Right cardiac atrium (tissue), 5 donors: ENCODE data around the gene LIPI. TPM values are rescaled to one million over a fixed set of nuclear protein-coding genes. Genes with fewer than 3 reads are reported as not detected.
"Not testable (repeated sequence)": the region's sequence is repeated elsewhere in the genome, so short reads cannot be mapped to it uniquely, and the experiment has no call there.

Source experiments
- ATAC-seq, 2 donors: fragments of 200-7000 bp; cut with Tn5 transposase; one replicate each; pipeline versions ENCODE4 v1.8.0 to v1.9.1; 2020; ENCODE audit warnings: moderate library complexity in 2 of 2, mild to moderate bottlenecking in 1 of 2
- DNase-seq, 3 donors: peaks; one replicate each; pipeline ENCODE4 v3.0.0-alpha.2; 2020
- H3K27ac ChIP-seq: one replicate; pipeline ENCODE4 v1.5.1; 2013; ENCODE audit warnings: mild to moderate bottlenecking, low read length, control low read depth, moderate library complexity
- H3K27me3 ChIP-seq: one replicate; pipeline ENCODE4 v1.6.1; 2013; ENCODE audit not compliant: control insufficient read depth, insufficient read depth
- H3K4me1 ChIP-seq: one replicate; pipeline ENCODE4 v1.6.1; 2013; ENCODE audit warnings: low read length; ENCODE audit not compliant: control insufficient read depth, insufficient read depth
- H3K4me3 ChIP-seq: one replicate; pipeline ENCODE4 v1.5.1; 2013; ENCODE audit warnings: low read length, control low read depth
- H3K9me3 ChIP-seq: one replicate; pipeline ENCODE4 v1.6.1; 2013; ENCODE audit warnings: low read length; ENCODE audit not compliant: control insufficient read depth
- WGBS: extraction: QIAGEN DNeasy Blood & Tissue Kit; methylation state at CpG from one replicate; pipeline ENCODE4 v1.1.7; 2013; 5-methylcytosine and 5-hydroxymethylcytosine counted together
- intact Hi-C, 4 donors: fragments of 100-400 bp; cut with DNase I; formaldehyde crosslinking; loops; one replicate each; pipeline versions ENCODE4 v1.11.0 to v1.14.0; 2022 to 2023
- polyA plus RNA-seq: library from polyadenylated mRNA; stranded (reverse); fragments of 200-250 nt; gene quantifications from one replicate; pipeline ENCODE4 v1.2.3, GENCODE V29; 2013
- total RNA-seq, 4 donors: library from RNA; stranded (reverse); fragmentation: NEBNext Ultra II Directional; extraction: Animal tissue kit (Norgen Biotek cat#: 25700); gene quantifications; one replicate each; pipeline ENCODE4 v1.2.1, GENCODE V29; 2021
- donor health status: healthy with polysubstance abuse.
- donor health status: DM: no; HTN: yes; CAD: no.
- donor health status: DM: no; HTN: no; CAD: no.
- donor health status: DM: no; HTN: yes; CAD: no; lungs with severe emphysema.
- donor health status: DM: yes; HTN: yes; CAD: no.

The LIPI gene
- total and polyA plus RNA-seq, 5 donors = not detected

- Histone ChIP-seq H3K4me3 (no peak overlapping the region), H3K27me3 (no peaks in the 10 kb centered on the region), H3K4me1 (no peaks in the 10 kb centered on the region), H3K27ac (no peak overlapping the region), H3K9me3 (no peaks in the 10 kb centered on the region)
- 86% methylated on average over 46 of the region's 46 CpGs for WGBS
- DNase-seq (peak in 1 of 3 donors; percentile 48), ATAC-seq (no peak)
- intact Hi-C loops = no loop called here
Measured at GRCh38 chr21:14072761-14073535, 137.8 kb downstream of the LIPI start.

GRCh38 chr21:14071902-14072734 is 138.6 kb downstream of the LIPI start:
- ATAC-seq = no peak
- DNase-seq = no peak
- Histone ChIP-seq H3K4me1 (no peaks in the 10 kb centered on the region), H3K27me3 (no peaks in the 10 kb centered on the region), H3K27ac (no peak overlapping the region), H3K9me3 (no peaks in the 10 kb centered on the region), H3K4me3 (no peak overlapping the region)
- intact Hi-C loops = no loop called here
- 92% methylated on average over 44 of the region's 44 CpGs for WGBS

- DNase-seq (no peak), ATAC-seq (no peak)
- no peaks in the 10 kb centered on the region for H3K27me3 ChIP-seq
- WGBS = 96% methylated on average over 16 of the region's 16 CpGs
- H3K27ac ChIP-seq = no peak overlapping the region
- no peaks in the 10 kb centered on the region for H3K4me1 ChIP-seq
- intact Hi-C loops = no loop called here
- H3K4me3 ChIP-seq = no peak overlapping the region
- H3K9me3 ChIP-seq = no peaks in the 10 kb centered on the region
Measured at GRCh38 chr21:14070968-14071367, 139.8 kb downstream of the LIPI start.

- intact Hi-C loops = no loop called here
- H3K4me1 ChIP-seq = no peaks in the 10 kb centered on the region
- WGBS = 85% methylated on average over 46 of the region's 46 CpGs
- ATAC-seq = peak; percentile 29 to 45
- H3K27ac ChIP-seq = no peak overlapping the region
- DNase-seq = peak in 2 of 3 donors; percentile 51 to 68
- H3K4me3 ChIP-seq = no peak overlapping the region
- H3K9me3 ChIP-seq = no peaks in the 10 kb centered on the region
- no peaks in the 10 kb centered on the region for H3K27me3 ChIP-seq
Measured at GRCh38 chr21:14070049-14070893, 140.5 kb downstream of the LIPI start.

GRCh38 chr21:14064296-14064645 is 146.5 kb downstream of the LIPI start:
- intact Hi-C loops = no loop called here
- Histone ChIP-seq H3K9me3 (no peaks in the 10 kb centered on the region), H3K4me1 (no peaks in the 10 kb centered on the region), H3K27ac (no peak overlapping the region), H3K4me3 (peak overlapping the region; percentile 37), H3K27me3 (no peaks in the 10 kb centered on the region)
- ATAC-seq (no peak), DNase-seq (peak in 1 of 3 donors; percentile 41)
- 41% methylated on average over 29 of the region's 29 CpGs for WGBS

GRCh38 chr21:14063620-14064295 is 147.0 kb downstream of the LIPI start:
- intact Hi-C loops, H3K9me3 ChIP-seq, ATAC-seq, H3K4me1 ChIP-seq, H3K27ac ChIP-seq, H3K27me3 ChIP-seq: not testable (repeated sequence)
- DNase-seq = peak in 1 of 3 donors; percentile 46
- H3K4me3 ChIP-seq = peak overlapping the region; percentile 37
- WGBS = 50% methylated on average over 57 of the region's 57 CpGs

GRCh38 chr21:14062684-14063083 is 148.1 kb downstream of the LIPI start:
- H3K9me3 ChIP-seq, H3K4me1 ChIP-seq, intact Hi-C loops, H3K27ac ChIP-seq, H3K4me3 ChIP-seq, DNase-seq, H3K27me3 ChIP-seq: not testable (repeated sequence)
- WGBS = 90% methylated on average over 13 of the region's 19 CpGs
- peak; percentile 11 to 26 for ATAC-seq

- H3K27me3 ChIP-seq, H3K27ac ChIP-seq, H3K4me1 ChIP-seq, H3K4me3 ChIP-seq, intact Hi-C loops, DNase-seq, ATAC-seq, H3K9me3 ChIP-seq: not testable (repeated sequence)
- WGBS = 89% methylated on average over 10 of the region's 10 CpGs
Measured at GRCh38 chr21:14061820-14062219, 148.9 kb downstream of the LIPI start.

- H3K27me3 ChIP-seq, intact Hi-C loops, H3K27ac ChIP-seq, H3K4me3 ChIP-seq, H3K4me1 ChIP-seq, H3K9me3 ChIP-seq: not testable (repeated sequence)
- ATAC-seq = peak; percentile 22 to 37
- peak in 2 of 3 donors; percentile 32 for DNase-seq
- 98% methylated on average over 12 of the region's 12 CpGs for WGBS
Measured at GRCh38 chr21:14058995-14059627, 151.6 kb downstream of the LIPI start.
